Muscle layer of colon (tissue), 2 donors: ENCODE measurements around the gene NEUROG2.
"Not testable (repeated sequence)": the region's sequence is repeated elsewhere in the genome, so short reads cannot be mapped to it uniquely, and the experiment has no call there.

Experiments
- H3K27ac ChIP-seq: one replicate; pipeline ENCODE4 v1.7.0; 2013; ENCODE audit warnings: low read depth, mild to moderate bottlenecking, low read length, moderate library complexity
- H3K27me3 ChIP-seq, 2 donors: one replicate each; pipeline ENCODE4 v1.7.0; 2013; ENCODE audit warnings: low read length in 2 of 2, mild to moderate bottlenecking in 2 of 2; ENCODE audit not compliant: insufficient read depth in 2 of 2, control insufficient read depth in 1 of 2
- H3K36me3 ChIP-seq: one replicate; pipeline ENCODE4 v1.7.0; 2013; ENCODE audit warnings: mild to moderate bottlenecking, low read length; ENCODE audit not compliant: insufficient read depth
- H3K4me1 ChIP-seq: one replicate; pipeline ENCODE4 v1.7.0; 2013; ENCODE audit warnings: mild to moderate bottlenecking, low read length; ENCODE audit not compliant: insufficient read depth
- H3K4me3 ChIP-seq, 2 donors: one replicate each; pipeline ENCODE4 v1.7.0; 2013; ENCODE audit warnings: low read length in 2 of 2, low read depth in 1 of 2, mild to moderate bottlenecking in 1 of 2, moderate library complexity in 1 of 2
- H3K9ac ChIP-seq: one replicate; pipeline ENCODE4 v1.7.0; 2013; ENCODE audit warnings: low read length
- H3K9me3 ChIP-seq: one replicate; pipeline ENCODE4 v1.7.0; 2013; ENCODE audit warnings: mild to moderate bottlenecking, low read length
- donor health status: abdominal sarcoma.
- donor health status: Adenocarcinoma of cecum.

NEUROG2 gene

DNA sequence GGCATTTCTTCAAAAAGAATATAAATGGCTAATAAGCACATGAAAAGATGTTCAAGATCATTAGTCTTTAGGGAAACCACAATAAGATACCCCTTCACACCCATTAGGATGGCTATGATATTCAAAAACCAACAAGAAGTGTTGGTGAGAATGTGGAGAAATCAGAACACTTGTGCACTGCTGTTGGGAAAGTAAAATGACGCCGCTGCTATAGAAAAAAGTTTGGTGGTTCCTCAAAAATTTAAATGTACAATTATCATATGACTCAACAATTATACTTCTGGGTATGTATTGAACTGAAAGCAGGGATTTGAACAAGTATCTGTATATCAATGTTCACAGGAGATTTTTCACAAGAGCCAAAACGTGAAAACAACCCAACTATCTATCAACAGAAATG, 29.4 kb upstream of the NEUROG2 start:
- Histone ChIP-seq H3K36me3 (no peaks in the 10 kb centered on the region), H3K9ac (no peak overlapping the region), H3K4me1 (no peaks in the 10 kb centered on the region), H3K27ac (no peak overlapping the region), H3K27me3 (no peaks in the 10 kb centered on the region), H3K9me3 (no peaks in the 10 kb centered on the region), H3K4me3 (no peak overlapping the region)

DNA sequence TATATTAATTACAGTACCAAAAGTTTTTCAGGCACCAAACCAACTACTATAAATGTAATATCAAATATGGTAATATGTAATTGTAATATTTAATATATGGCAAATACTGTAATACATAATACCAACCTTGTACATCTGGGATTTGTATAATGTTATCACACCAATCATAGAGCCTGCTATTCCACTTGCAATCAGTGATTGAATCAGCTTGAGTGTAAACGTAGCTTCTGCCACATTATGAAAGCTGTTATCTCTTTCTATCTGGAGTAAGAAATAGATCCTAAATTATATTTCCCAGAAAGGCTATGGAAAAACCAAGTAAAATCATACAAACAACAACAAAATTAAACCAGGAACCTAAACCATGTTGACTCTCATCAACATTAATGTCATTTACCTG, 24.7 kb upstream of the NEUROG2 start:
- no peaks in the 10 kb centered on the region for H3K36me3 ChIP-seq

DNA sequence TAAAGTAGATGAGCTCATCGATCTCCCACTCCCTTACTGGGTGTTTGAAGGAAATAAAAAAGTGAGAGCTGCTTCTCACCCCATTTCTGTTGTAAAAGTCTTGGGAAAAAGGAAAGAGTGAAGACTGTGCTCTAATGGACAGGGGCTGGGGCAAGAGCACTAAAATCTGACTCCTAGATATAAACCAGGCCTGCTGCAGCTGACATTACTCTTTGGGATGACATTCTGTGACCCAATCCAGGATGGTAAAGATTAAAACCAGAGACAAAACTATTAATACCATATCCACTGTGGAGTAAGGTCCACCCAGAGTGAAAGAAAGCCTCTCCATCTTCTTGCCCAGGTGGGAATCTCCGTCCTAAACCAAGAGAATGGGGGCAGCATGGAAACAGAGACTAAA, 20.1 kb upstream of the NEUROG2 start:
- no peak overlapping the region for H3K27ac ChIP-seq
- H3K27me3 ChIP-seq = no peaks in the 10 kb centered on the region
- no peaks in the 10 kb centered on the region for H3K4me1 ChIP-seq
- no peak overlapping the region for H3K4me3 ChIP-seq
- no peak overlapping the region for H3K9ac ChIP-seq
- H3K9me3 ChIP-seq = no peaks in the 10 kb centered on the region
- H3K36me3 ChIP-seq = no peaks in the 10 kb centered on the region

More for the DNA sequence above, 24.7 kb upstream of the NEUROG2 start:
- Histone ChIP-seq H3K27ac (no peak overlapping the region), H3K27me3 (no peaks in the 10 kb centered on the region), H3K9me3 (no peaks in the 10 kb centered on the region), H3K4me3 (no peak overlapping the region), H3K9ac (no peak overlapping the region), H3K4me1 (no peaks in the 10 kb centered on the region)

DNA sequence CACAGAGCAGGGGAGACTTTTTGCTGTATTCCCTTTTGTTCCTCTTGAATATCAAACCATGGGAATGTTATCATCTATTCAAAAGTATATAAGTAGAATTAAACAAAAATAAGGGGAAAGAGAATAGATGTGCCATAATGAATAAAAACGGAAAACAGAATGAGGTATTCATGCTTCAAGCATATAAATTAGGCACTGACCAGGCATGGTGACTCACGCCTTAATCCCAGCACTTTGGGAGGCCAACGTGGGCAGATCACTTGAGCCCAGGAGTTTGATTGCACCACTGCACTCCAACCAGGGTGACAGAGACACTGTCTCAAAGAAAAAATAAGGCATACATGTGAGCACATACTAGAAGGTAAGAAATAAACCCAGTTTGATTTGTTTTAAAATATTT, 16.3 kb upstream of the NEUROG2 start:
- no peaks in the 10 kb centered on the region for H3K4me1 ChIP-seq
- no peaks in the 10 kb centered on the region for H3K9me3 ChIP-seq
- no peaks in the 10 kb centered on the region for H3K27me3 ChIP-seq
- no peak overlapping the region for H3K4me3 ChIP-seq
- H3K9ac ChIP-seq = no peak overlapping the region
- no peak overlapping the region for H3K27ac ChIP-seq
- no peaks in the 10 kb centered on the region for H3K36me3 ChIP-seq

DNA sequence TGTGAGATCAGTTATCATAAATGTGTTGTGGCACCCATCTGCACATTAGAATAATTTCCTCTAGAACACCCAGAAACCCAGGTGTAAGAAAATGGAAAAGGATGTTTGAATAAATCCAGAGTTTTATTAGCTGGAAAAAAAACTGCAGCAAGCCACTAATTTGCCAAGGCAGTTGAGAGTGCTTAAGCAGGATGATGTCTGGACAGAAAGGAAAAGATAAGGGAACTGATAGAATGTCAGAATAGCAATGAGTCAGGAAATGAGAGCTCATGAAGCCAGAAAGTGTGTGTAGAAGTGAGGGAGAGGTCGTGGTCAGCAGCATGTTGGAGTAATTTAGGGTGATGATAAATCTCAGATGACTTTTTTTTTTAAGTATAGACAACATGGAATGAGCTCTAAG, 15.2 kb upstream of the NEUROG2 start:
- H3K4me3 ChIP-seq = no peak overlapping the region
- H3K36me3 ChIP-seq = no peaks in the 10 kb centered on the region
- no peaks in the 10 kb centered on the region for H3K27me3 ChIP-seq

DNA sequence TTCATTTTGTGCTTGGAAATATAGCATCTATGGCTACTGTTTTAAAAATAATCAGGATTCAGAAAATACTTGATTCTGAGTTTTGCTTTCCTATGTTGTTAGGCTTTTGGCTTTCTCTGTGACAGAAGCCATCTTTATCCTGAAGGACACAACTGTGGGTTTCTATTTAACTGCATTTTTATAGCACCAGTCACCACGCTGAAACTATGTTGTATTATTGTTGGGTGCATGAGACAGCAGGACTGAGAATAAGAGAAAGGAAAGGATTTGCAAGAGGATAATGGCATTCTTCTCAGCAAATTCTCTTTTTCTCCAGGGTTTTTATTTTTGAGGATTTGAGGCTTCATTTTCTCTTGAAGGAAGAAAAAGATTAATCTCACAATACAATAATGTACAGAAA, 10.1 kb upstream of the NEUROG2 start:
- peaks cover 18% of the 10 kb centered on the region for H3K4me1 ChIP-seq
- no peak overlapping the region for H3K9ac ChIP-seq
- H3K9me3 ChIP-seq = no peaks in the 10 kb centered on the region
- H3K27ac ChIP-seq = no peak overlapping the region
- peaks cover 35 to 36% of the 10 kb centered on the region in 2 donors for H3K27me3 ChIP-seq
- no peak overlapping the region for H3K4me3 ChIP-seq
- H3K36me3 ChIP-seq = no peaks in the 10 kb centered on the region

More for the DNA sequence above, 15.2 kb upstream of the NEUROG2 start:
- H3K4me1 ChIP-seq = no peaks in the 10 kb centered on the region
- no peak overlapping the region for H3K27ac ChIP-seq
- no peaks in the 10 kb centered on the region for H3K9me3 ChIP-seq
- H3K9ac ChIP-seq = no peak overlapping the region

DNA sequence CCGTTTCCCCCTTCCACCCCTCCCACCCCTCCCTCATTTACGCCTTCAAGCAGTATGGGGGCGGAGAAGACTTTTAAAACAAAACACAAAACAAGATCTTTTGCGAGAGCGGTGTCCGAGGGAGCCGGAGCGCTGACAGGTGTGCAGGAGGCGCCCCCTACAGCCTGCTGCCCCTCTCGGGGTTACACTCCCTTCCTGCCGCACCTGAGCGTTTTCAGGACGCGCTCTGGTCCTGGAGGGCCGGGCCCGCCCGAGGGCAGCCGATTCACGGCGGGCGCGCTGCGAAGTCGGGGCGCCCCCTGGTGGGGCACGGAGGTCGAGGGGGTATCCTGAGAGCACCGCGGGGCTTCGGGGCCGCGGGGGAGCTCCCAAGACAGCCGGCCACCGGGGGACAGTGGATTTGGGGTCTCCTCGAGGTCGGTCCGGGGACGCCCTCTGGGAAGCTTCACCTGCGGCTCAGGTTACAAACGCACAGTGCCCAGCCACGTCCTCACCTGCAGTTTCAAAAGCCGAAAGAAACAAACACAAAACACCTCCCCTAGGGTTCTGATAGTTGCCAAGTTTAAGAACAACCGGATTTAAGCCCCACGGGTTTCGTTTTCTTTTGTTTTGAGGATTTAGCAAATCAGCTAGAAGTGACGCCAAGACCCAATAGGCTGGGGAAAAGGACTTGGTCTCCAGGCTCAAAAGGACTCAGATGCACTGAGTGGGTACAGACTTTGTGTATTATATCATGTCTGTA, 8.0 kb upstream of the NEUROG2 start:
- Histone ChIP-seq H3K4me1 (peaks cover 23% of the 10 kb centered on the region), H3K36me3 (no peaks in the 10 kb centered on the region), H3K27me3 (peaks cover 55 to 56% of the 10 kb centered on the region in 2 donors), H3K9ac (no peak overlapping the region), H3K27ac (no peak overlapping the region), H3K4me3 (peak overlapping the region in 1 of 2 donors; percentile 31), H3K9me3 (peaks cover 8% of the 10 kb centered on the region)

DNA sequence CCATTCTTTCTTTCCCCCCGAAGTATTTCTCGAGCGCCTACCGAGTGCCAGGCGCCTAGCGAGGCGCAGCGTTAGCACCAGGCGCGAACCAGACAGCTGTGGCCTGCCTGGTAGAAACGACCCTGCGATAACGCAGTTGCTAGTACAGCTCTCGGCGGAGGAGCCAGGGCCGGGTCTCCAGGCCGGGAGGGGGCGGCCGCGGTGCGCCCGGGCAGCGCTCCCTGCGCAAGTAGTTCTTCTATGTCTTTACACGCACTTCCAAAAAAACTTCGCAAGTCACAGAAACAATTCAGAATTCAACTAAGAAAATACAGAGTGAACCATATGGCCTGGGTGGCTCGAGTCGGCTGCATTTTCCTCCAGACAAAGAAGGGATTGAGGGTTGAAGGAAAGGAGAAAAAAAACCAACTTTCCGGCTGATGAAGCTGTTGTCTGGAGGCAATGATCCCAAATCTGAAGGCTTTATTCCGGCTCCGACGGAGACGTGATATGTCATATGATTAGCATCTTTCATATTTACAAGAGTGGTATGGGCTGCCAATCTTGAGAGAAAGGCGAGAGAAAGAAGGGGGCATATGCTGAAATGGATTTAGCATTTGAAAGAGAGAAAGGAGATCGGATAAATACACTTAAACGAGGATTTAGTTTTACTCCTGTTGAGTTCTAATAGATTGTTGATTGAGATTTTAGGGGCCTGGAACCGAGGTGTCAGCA, 7.2 kb upstream of the NEUROG2 start:
- H3K27me3 ChIP-seq = peaks cover 63 to 64% of the 10 kb centered on the region in 2 donors
- H3K4me1 ChIP-seq = peaks cover 23% of the 10 kb centered on the region
- peak overlapping the region in 1 of 2 donors; percentile 31 for H3K4me3 ChIP-seq

DNA sequence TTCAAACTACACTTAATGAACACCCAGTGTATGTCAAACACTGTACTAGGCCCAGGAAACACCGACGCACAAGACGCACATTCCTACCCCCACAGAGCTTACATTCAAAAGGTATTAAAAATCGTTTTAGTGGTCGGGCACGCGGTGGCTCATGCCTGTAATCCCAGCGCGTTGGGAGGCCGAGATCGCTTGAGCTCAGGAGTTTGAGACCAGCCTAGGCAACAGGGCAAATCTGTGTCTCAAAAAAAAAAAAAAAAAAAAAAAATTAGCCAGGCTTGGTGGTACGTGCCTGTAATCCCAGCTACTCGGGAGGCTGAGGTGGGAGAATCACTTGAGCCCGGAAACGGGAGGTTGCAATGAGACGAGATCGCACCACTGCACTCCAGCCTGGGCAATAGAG, 6.5 kb upstream of the NEUROG2 start:
- not testable (repeated sequence) for H3K9ac ChIP-seq, H3K36me3 ChIP-seq, H3K9me3 ChIP-seq, H3K27ac ChIP-seq, H3K4me3 ChIP-seq
- Histone ChIP-seq H3K27me3 (peaks cover 70 to 71% of the 10 kb centered on the region in 2 donors), H3K4me1 (peaks cover 25% of the 10 kb centered on the region)

More for the DNA sequence above, 7.2 kb upstream of the NEUROG2 start:
- Histone ChIP-seq H3K9ac (no peak overlapping the region), H3K9me3 (peaks cover 8% of the 10 kb centered on the region), H3K36me3 (no peaks in the 10 kb centered on the region), H3K27ac (no peak overlapping the region)

DNA sequence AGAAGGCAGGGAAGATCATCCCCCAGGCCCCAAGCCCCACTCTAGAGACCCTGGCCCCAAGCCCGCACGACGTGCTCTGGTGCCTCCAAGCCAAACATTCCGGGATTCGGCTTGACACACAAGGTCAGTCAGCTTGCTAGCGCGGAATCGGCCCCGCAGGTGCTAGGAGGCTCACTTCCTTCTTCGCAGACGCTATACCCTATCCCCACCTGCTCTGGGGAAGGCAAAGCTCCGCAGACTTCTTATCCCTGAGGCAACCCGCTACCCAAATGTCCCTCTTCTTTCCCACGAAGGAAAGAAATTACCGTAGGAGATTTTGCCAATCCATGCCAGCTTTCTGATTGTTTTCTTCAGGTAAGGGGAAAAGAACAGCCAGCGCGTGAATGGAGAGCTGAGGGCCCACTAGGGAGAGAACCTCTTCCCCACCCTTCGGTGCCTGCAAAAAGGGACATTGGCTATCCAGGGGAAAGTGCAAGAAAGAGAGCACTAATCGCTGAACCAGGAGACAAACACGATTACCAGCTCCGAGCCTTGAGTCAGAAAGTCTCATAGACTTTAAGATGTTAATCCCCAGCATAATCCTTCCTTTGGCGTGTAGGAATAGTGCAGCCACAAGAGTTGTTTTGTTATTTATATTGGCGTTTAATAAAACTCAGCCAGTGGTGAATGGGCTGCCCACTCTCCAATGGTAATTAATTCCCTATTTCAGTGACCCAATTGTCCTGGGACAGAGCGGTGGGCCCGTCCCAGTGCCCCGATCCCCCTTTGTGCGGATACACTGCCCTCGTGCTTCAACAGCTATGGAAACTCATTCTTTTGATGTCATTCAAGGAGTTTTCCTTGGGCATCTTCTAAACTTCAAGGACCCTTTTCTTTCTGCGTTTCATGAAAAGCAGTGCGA, 5.4 kb upstream of the NEUROG2 start:
- Histone ChIP-seq H3K36me3 (no peaks in the 10 kb centered on the region), H3K4me1 (peaks cover 33% of the 10 kb centered on the region), H3K27ac (no peak overlapping the region), H3K27me3 (peaks cover 81 to 82% of the 10 kb centered on the region in 2 donors), H3K4me3 (no peak overlapping the region), H3K9ac (no peak overlapping the region), H3K9me3 (peaks cover 8% of the 10 kb centered on the region)

DNA sequence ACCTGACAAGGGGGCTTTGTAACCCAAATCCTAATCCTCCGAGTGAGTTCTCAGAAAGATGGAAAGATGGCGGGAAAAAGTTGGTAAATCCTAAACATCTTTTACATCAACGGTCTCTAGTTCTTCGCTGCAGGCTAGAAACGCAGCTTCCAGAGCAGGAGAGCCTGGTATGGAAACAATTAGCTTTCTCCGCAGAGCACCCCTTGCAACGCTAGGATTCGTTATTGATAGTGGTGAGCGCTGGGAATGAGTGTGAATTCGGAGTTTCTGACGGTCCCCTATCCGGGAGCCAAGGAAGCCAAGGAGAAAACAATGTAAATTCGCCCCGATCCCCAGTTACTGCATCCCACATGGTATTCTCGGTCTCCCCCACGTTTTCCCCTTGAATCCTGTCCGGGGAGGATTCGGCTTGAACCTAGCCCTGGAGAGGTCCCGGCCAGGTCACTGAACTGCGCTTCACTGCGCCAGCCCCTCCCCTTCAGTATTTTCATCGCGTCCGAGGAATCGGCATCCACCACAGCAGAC, 4.7 kb upstream of the NEUROG2 start:
- Histone ChIP-seq H3K9me3 (peaks cover 8% of the 10 kb centered on the region), H3K4me1 (peaks cover 33% of the 10 kb centered on the region), H3K9ac (no peak overlapping the region), H3K36me3 (no peaks in the 10 kb centered on the region), H3K4me3 (no peak overlapping the region), H3K27me3 (peaks cover 83 to 89% of the 10 kb centered on the region in 2 donors), H3K27ac (no peak overlapping the region)
